Fibroblast of skin of left biceps (primary cell): ENCODE data around the gene MGLL.
"Not testable (repeated sequence)": the region's sequence is repeated elsewhere in the genome, so short reads cannot be mapped to it uniquely, and the experiment has no call there.

ENCODE experiments used
- DNase-seq, 2 experiments: peaks; one replicate each; pipeline ENCODE4 v3.0.0-alpha.2; 2013; ENCODE audit warnings: low read depth in 2 of 2

The MGLL gene

GRCh38 chr3:127690823-127691452, 131.4 kb downstream of the MGLL start:
- no peak for DNase-seq

DNA sequence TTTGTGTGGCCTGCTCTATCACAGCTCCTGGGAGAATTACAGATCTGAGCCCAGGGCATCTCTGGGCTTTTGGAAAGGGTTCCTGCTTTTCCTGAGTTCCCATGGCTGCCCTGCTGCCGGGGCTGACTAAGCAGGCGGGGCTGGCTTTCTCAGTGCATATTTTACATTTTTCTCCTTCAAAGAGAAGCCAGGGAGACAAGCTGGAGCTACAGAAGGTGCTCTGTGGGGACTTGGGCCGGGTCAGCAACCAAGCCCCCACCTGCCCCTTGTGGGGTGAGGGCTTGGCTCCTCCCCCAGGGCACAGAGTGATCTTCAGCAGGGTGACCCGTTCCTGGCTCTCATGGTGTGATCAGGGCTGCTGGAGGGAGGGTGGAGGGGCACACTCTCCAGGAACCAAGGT, 132.2 kb downstream of the MGLL start:
- peak in 1 of 2 experiments; percentile 18 for DNase-seq

GRCh38 chr3:127689266-127689860, 133.0 kb downstream of the MGLL start:
- no peak for DNase-seq

- DNase-seq: no peak
Measured at GRCh38 chr3:127688416-127689265, 133.7 kb downstream of the MGLL start.

DNA sequence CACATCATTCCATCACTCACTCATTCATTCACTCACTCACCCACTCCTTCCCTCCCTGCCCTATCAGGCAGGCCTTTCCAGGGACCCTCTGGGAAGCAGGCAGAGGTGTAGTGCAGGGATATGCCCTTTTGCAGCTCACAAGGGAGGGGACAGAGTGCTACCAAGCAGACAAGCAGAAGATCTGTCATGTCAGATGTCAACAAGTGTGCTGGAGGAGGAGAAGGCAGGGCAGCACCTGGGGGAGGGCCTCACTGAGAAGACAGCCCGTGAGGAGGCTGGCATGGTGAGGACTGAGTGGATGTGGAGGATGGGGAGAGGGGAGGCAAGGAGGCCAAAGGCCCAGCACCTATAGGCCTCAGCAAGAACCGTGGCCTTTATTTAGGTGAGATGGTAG, 134.3 kb downstream of the MGLL start:
- no peak for DNase-seq

GRCh38 chr3:127687228-127687737, 135.0 kb downstream of the MGLL start:
- DNase-seq: no peak

DNA sequence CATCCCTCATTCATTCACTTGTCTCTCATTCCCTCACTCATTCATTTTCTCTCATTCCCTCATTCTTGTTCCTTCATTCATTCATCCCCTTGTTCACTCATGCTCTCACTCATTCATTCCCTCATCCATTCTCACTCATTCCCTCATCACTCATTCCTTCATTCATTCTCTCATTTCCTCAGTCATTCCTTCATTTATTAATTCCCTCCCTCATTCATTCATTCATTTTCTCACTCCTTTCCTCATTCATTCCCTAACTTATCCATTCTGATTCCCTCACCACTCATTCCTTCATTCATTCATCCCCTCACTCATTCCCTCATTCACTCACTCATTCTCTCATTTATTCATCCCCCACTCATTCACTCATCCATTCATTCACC, 135.8 kb downstream of the MGLL start:
- no peak for DNase-seq

DNA sequence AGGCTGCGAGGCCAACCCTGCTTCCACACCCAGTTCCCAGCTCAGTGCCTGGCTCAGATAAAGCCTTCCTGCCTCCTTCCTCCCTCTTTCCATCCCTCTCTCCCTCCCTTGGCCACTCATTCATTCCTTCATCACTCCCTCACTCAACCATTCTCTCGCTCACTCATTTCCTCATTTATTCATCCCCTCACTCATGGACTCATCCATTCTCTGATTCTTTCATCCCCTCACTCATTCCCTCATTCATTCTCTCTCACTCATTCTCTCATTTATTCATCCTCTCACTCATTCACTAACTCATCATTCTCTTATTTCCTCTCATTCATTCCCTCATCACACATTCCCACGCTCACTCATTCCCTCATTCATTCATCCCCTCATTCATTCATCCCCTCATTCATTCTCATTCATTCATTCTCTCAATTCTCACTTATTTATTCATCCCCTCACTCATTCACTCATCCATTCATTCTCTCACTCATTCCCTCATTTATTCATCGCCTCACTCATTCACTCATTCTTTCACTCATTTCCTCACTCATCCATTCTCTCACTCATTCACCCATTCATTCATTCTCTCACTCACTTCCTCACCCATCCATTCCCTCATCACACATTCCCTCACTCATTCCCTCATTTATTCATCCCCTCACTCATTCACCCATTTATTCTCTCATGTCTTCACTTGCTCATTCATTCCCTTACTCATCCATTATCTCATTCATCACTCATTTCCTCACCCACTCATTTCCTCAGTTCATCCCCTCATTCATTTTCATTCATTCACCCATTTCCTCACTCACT, 136.4 kb downstream of the MGLL start:
- DNase-seq: no peak

DNA sequence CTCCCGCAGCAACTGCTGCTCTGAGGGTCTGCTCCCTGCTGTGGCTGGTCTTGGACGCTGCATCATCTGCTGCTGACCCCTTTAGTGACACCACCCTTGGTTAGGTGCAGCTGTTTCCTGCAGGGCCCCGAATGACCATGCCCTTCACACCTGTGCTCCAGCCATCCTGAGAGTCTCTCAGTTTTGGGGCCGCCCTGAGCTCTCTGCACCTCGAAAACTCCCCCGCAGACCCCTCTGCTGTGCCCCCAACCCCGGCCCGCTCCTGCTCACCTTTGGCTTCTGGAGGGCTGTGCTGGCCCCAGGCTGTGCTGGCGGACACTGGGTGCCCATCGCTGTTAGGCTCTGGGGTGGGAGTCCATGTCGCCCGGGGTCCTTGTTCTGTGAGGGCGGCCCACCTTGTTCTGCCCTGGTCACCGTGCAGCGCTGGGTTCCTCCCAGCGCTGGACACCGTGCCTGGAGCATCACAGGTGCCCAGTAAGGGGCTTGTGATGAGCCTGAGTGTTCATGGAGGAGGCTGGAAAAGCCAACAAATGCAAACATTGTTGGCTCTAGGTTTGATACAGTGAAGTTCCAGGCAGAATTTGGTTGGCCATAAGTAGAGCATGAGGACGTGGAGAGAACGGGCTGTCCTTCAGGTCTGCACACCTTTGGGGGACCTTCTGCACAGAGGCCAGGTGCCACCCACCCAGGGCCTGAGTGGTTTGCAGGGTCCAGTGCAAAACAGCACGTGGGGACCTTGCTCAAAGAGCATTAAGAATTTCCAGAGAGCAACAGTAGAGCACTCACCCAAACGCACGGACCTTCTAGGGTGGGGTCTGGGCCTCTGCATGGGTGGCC, 137.2 kb downstream of the MGLL start:
- no peak for DNase-seq

DNA sequence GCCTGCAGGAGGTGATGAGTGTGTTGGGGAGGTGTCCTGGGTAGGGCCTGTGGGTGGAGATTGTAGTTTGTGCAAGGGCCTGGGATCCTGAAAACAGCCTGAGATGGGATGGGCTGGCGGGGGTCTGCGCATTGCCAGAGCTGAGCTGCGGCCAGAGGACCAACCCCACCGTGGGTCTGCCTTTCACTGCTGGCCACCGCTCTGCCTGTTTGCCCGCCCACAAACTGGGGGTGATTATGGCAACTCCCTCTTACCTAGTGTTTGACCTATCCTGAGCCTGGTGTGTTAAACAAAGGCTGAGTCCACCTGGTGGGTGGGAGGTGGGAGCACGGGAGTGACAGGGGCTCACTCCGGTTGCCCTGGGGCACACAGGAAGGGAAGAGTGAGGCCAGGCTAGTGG, 139.8 kb downstream of the MGLL start:
- no peak for DNase-seq

- not testable (repeated sequence) for DNase-seq
Measured at GRCh38 chr3:127682175-127682554, 140.2 kb downstream of the MGLL start.

- DNase-seq: no peak
Measured at GRCh38 chr3:127680798-127681221, 141.5 kb downstream of the MGLL start.

GRCh38 chr3:127680146-127680661, 142.1 kb downstream of the MGLL start:
- DNase-seq: no peak

DNA sequence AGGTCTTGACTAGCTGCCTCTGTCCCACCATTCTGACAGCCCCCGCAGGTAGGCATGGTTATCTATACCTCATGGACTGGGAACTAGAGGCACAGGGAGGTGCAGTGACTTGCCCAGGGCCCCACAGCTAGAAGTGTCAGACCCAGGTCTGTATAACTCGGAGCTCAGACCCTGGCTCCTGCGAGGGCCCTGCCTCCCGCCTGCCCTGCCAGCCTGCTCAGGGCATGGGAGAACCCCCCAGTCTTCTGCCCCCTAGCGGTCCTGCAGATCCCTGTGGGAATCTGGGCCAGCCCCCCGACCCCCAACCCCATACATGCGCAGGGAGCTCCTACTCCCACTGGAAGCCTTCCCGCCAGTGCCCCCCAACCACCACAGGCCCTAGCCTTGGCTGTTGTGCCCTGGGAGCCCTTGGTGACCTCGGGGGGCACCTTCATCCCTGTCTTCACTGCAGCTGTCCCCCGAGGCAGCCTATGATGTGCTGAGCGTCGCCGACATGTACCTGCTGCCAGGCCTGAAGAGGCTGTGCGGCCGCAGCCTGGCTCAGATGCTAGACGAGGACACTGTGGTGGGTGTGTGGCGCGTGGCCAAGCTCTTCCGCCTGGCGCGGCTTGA, 142.7 kb downstream of the MGLL start:
- no peak for DNase-seq

DNA sequence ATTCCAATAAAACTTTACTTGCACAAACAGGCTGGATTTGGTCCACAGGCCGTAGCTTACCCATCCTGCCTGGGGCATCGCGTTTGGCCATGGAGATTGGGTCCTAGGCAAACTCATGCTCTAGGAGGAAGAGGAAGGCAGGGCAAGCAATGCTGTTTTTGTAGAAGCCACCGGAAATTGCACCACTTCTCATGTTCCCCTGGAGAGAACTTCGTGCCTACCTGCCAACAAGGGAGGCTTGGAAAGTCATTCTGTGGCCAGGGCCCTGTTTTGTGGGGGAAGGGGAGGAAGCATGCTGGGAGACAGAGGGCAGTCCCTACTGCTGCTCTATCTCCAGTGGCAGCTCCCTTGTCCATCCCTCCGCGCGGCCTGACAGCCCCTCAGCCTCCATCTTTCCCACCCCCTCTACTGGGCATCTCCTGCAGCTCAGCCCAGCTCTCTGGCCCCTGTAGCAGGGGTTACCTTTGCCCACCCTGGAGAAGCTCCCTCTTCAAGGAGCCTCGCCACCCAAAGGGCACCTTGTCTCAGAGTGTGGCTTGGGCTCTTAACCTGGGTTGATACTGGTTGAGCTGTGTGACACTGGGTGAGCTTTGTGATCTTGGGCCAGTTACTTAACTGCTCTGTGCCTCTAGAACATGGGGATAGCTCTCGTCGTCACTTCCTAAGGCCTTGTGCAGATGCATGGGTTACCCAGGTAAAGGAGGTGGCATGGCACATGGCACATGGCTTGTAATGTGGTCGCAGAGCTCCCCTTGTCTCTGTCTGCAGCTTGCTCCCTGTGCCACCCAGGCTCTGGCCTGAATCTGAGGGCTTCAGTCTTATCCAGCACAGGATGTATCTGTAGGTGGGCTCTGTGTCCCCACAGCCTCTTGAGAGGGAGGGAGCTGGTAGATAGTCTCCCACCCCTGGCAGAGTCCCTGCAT, 143.4 kb downstream of the MGLL start:
- no peak for DNase-seq

DNA sequence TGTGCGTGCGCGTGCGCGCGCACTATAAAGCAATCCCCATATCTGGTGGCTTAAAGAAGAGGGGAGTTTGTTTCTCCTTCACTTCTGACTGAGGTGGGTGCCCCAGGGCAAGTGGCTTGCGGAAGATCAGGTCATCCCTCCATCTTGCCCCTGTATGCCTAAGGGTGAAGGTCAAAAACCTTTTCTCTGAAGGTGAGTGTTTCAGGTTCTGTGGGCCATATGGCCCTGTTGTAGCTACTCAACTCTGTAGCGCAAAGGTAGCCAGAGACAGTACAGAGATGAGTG, 144.1 kb downstream of the MGLL start:
- DNase-seq: no peak

- DNase-seq: no peak
Measured at GRCh38 chr3:127677541-127678314, 144.6 kb downstream of the MGLL start.

DNA sequence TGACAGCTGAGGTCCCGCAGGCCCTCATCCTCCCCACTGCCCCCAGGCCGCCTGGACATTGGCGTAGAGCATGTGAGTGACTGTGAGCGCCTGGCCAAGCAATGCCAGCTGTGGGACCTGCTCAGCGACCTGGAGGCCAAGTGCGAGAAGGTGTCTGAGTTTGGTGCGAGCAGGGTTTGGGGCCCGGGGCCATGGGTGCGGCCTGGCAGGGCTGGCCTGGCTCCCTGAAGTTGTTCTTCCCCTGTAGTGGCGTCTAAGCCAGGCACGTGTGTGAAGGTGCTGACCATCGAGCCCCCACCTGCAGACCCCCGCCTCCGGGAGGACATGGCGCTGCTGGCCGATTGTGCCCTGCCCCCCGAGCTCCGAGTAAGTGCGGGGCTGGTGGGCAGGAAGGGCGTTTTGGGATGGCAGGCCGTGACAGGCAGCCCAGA, 145.4 kb downstream of the MGLL start:
- no peak for DNase-seq

GRCh38 chr3:127676456-127676855, 145.9 kb downstream of the MGLL start:
- no peak for DNase-seq
